Measurements from ENCODE around the gene TCF4.

DNA sequence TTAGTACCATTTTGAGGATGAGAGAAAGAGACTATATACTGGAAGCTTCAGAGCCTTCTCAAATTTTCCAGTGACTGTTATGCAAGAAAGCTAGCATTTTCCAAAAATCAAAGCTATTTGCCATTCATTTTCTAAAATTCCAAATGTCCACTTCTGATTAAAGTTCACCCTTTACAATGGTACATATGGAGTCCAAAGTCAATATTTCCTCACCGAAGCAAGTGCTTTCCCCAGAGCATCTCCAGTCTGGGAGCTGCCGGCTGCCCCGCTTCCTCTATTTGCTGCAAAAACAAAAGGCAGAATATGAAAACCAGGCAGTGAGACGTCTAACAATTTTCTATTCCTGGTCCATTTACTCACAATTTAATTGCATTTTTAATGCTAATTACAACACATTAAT lies 326.7 kb downstream of the TCF4 start:
- TF ChIP-seq, protein P1, sequence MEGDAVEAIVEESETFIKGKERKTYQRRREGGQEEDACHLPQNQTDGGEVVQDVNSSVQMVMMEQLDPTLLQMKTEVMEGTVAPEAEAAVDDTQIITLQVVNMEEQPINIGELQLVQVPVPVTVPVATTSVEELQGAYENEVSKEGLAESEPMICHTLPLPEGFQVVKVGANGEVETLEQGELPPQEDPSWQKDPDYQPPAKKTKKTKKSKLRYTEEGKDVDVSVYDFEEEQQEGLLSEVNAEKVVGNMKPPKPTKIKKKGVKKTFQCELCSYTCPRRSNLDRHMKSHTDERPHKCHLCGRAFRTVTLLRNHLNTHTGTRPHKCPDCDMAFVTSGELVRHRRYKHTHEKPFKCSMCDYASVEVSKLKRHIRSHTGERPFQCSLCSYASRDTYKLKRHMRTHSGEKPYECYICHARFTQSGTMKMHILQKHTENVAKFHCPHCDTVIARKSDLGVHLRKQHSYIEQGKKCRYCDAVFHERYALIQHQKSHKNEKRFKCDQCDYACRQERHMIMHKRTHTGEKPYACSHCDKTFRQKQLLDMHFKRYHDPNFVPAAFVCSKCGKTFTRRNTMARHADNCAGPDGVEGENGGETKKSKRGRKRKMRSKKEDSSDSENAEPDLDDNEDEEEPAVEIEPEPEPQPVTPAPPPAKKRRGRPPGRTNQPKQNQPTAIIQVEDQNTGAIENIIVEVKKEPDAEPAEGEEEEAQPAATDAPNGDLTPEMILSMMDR (IDR thresholded peaks at IDR 0.05): no peak
- no peak for TF ChIP-seq POLR2AphosphoS5 (IDR thresholded peaks at IDR 0.05)

Data from suprapubic skin (tissue), 3 donors.